M059J (cell line): Measurements from ENCODE around the gene ZNF385C. TPM values are rescaled to one million over a fixed set of nuclear protein-coding genes. Genes with fewer than 3 reads are reported as not detected.
"Not testable (repeated sequence)": the region's sequence is repeated elsewhere in the genome, so short reads cannot be mapped to it uniquely, and the experiment has no call there.

Source experiments
- DNase-seq: peaks from one replicate; pipeline ENCODE4 v3.0.0-alpha.2; 2012; ENCODE audit warnings: low read depth
- total RNA-seq: library from RNA; depleted of rRNA; stranded (reverse); fragments of >200 nt; shearing (Covaris generic); gene quantifications from 2 replicates; pipeline ENCODE4 v1.2.3, GENCODE V29; 2014; rRNA removed

Gene ZNF385C
- total RNA-seq = 0.81 TPM in 1 of 2 replicates, not detected in the other

- DNase-seq = no peak
These were observed at the start of gene ZNF385C for GRCh38 chr17:42097691-42098631. TSS of gene ZNF385C (minus strand) at chr17:42098473. CDS start at chr17:42063056, 35,417 bp downstream.

- DNase-seq = no peak
These were observed 48.8 kb upstream of the ZNF385C start for GRCh38 chr17:42146911-42147607.

- DNase-seq = peak; percentile 29
These were observed 44.9 kb upstream of the ZNF385C start for GRCh38 chr17:42143138-42143537.

- DNase-seq = peak; percentile 72
These were observed 44.2 kb upstream of the ZNF385C start for GRCh38 chr17:42142371-42142896.

- no peak for DNase-seq
These were observed 43.1 kb upstream of the ZNF385C start for GRCh38 chr17:42141382-42141781.

- not testable (repeated sequence) for DNase-seq
These were observed 42.4 kb upstream of the ZNF385C start for GRCh38 chr17:42140690-42141089.

- DNase-seq = no peak
These were observed 40.6 kb upstream of the ZNF385C start for GRCh38 chr17:42138749-42139492.

- DNase-seq = no peak
These were observed 38.4 kb upstream of the ZNF385C start for GRCh38 chr17:42136654-42137051.

- peak; percentile 76 for DNase-seq
These were observed 37.7 kb upstream of the ZNF385C start for GRCh38 chr17:42135664-42136653.

- no peak for DNase-seq
These were observed 36.9 kb upstream of the ZNF385C start for GRCh38 chr17:42135151-42135550.

- DNase-seq = peak; percentile 34
These were observed 35.3 kb upstream of the ZNF385C start for GRCh38 chr17:42133461-42134041.

- DNase-seq = peak; percentile 94
These were observed 34.7 kb upstream of the ZNF385C start for GRCh38 chr17:42132941-42133340.

GRCh38 chr17:42131981-42132432 lies 33.7 kb upstream of the ZNF385C start:
- peak; percentile 27 for DNase-seq

- DNase-seq = no peak
These were observed 33.0 kb upstream of the ZNF385C start for GRCh38 chr17:42131232-42131631.

GRCh38 chr17:42130310-42130936 lies 32.1 kb upstream of the ZNF385C start:
- no peak for DNase-seq

- no peak for DNase-seq
These were observed 31.0 kb upstream of the ZNF385C start for GRCh38 chr17:42129109-42129837.

- no peak for DNase-seq
These were observed 29.1 kb upstream of the ZNF385C start for GRCh38 chr17:42127414-42127813.

GRCh38 chr17:42126836-42127235 lies 28.6 kb upstream of the ZNF385C start:
- DNase-seq = no peak

GRCh38 chr17:42125565-42125964 lies 27.3 kb upstream of the ZNF385C start:
- DNase-seq = no peak
